Measurements from ENCODE around the gene CNTNAP5. TPM values are rescaled to one million over a fixed set of nuclear protein-coding genes. Genes with fewer than 3 reads are reported as not detected.

CNTNAP5 gene
- total and polyA plus RNA-seq, 2 of the 13 experiments (the other 11 are each of a cell fraction or from before 2014, with no cell fraction given) = not detected

- ChIA-PET CTCF (ENCODE audit: low intra/inter-chr PET ratio, low total read pairs) (no interaction called here), POLR2A (no interaction called here)
- H3K27me3 ChIP-seq (ENCODE audit: control insufficient read depth in 1 of 2, insufficient read depth in 2 of 2, low read length in 2 of 2) = no peaks in the 10 kb centered on the region
- DNase-seq (ENCODE audit: low spot score) (no peak), ATAC-seq (no peak), FAIRE-seq (no peak)
- no peaks in the 10 kb centered on the region for H3K4me1 ChIP-seq (ENCODE audit: insufficient read depth, low read length)
- 26% methylated on average over 8 of the region's 8 CpGs for WGBS (ENCODE audit: low lambda C conversion rate)
- H3K9ac ChIP-seq (ENCODE audit: insufficient read depth, low read depth, low read length) = no peak overlapping the region
- no peaks in the 10 kb centered on the region for H3K79me2 ChIP-seq (ENCODE audit: insufficient read depth, low read length)
- intact Hi-C loops (cut with micrococcal nuclease; ENCODE audit: unreplicated experiment) (no loop called here), in situ Hi-C loops (cut with HindIII; ENCODE audit: extremely low pct_ligation_motif_present, low pct_unique_long_range_greater_than_20kb) (no loop called here)
- no peak overlapping the region for H3K27ac ChIP-seq (ENCODE audit: extremely low read length, insufficient read depth, low read length)
- H3K36me3 ChIP-seq (replicated peaks in 1 of 2; ENCODE audit: control insufficient read depth in 1 of 2, insufficient read depth in 2 of 2, low read length in 2 of 2) = no peaks in the 10 kb centered on the region
- H4K20me1 ChIP-seq (ENCODE audit: insufficient read depth, low read length) = no peaks in the 10 kb centered on the region
- no TSS peak for BruUV-seq (replicated peaks)
- H3K4me3 ChIP-seq (replicated peaks in 1 of 3; ENCODE audit: insufficient read depth in 1 of 3, low read depth in 2 of 3, low read length in 3 of 3) = no peak overlapping the region
- no peak overlapping the region for H2AFZ ChIP-seq (ENCODE audit: low read length)
- TF ChIP-seq WIZ (CRISPR knock-in tag; IDR thresholded peaks at IDR 0.05) = no peak
- no peak for TF ChIP-seq ZNF180 (CRISPR knock-in tag; IDR thresholded peaks at IDR 0.05; ENCODE audit: borderline replicate concordance, low read depth)
- TF ChIP-seq CENPX (CRISPR knock-in tag; IDR thresholded peaks at IDR 0.05) = no peak
- no peak for TF ChIP-seq PTBP1 (IDR thresholded peaks at IDR 0.05; ENCODE audit: low read depth, low read length, poor library complexity, severe bottlenecking)
- no peak for TF ChIP-seq ESRRA (CRISPR knock-in tag; IDR thresholded peaks at IDR 0.05; ENCODE audit: low read depth)
- no peak for TF ChIP-seq ZFP37 (CRISPR knock-in tag; IDR thresholded peaks at IDR 0.05; ENCODE audit: borderline replicate concordance)
- TF ChIP-seq MYC (CRISPR knock-in tag; IDR thresholded peaks at IDR 0.05; ENCODE audit: borderline replicate concordance) = no peak
- no peak for TF ChIP-seq TOE1 (CRISPR knock-in tag; IDR thresholded peaks at IDR 0.05)
- TF ChIP-seq TEAD3 (CRISPR knock-in tag; optimal IDR thresholded peaks at IDR 0.05; ENCODE audit: borderline replicate concordance) = no peak
- no peak for TF ChIP-seq ZNF816 (CRISPR knock-in tag; IDR thresholded peaks at IDR 0.05; ENCODE audit: borderline replicate concordance)
- TF ChIP-seq HNRNPK (IDR thresholded peaks at IDR 0.05; ENCODE audit: low read depth, low read length, poor library complexity, severe bottlenecking) = no peak
- no peak for TF ChIP-seq EHMT2 (IDR thresholded peaks at IDR 0.05; ENCODE audit: borderline replicate concordance, low read depth, low read length)
- TF ChIP-seq NFE2L2 (IDR thresholded peaks at IDR 0.05; ENCODE audit: low read length) = no peak
- TF ChIP-seq, protein P1, sequence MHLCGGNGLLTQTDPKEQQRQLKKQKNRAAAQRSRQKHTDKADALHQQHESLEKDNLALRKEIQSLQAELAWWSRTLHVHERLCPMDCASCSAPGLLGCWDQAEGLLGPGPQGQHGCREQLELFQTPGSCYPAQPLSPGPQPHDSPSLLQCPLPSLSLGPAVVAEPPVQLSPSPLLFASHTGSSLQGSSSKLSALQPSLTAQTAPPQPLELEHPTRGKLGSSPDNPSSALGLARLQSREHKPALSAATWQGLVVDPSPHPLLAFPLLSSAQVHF (CRISPR knock-in tag; IDR thresholded peaks at IDR 0.05) = no peak
- TF ChIP-seq HOXD1 (CRISPR knock-in tag; IDR thresholded peaks at IDR 0.05) = no peak
- TF ChIP-seq JUNB (CRISPR knock-in tag; IDR thresholded peaks at IDR 0.05; ENCODE audit: borderline replicate concordance) = no peak
- no peak for TF ChIP-seq NKX3-1 (CRISPR knock-in tag; IDR thresholded peaks at IDR 0.05)
- TF ChIP-seq, protein P2, sequence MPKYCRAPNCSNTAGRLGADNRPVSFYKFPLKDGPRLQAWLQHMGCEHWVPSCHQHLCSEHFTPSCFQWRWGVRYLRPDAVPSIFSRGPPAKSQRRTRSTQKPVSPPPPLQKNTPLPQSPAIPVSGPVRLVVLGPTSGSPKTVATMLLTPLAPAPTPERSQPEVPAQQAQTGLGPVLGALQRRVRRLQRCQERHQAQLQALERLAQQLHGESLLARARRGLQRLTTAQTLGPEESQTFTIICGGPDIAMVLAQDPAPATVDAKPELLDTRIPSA (CRISPR knock-in tag; IDR thresholded peaks at IDR 0.05; ENCODE audit: borderline replicate concordance) = no peak
- TF ChIP-seq, protein P3, sequence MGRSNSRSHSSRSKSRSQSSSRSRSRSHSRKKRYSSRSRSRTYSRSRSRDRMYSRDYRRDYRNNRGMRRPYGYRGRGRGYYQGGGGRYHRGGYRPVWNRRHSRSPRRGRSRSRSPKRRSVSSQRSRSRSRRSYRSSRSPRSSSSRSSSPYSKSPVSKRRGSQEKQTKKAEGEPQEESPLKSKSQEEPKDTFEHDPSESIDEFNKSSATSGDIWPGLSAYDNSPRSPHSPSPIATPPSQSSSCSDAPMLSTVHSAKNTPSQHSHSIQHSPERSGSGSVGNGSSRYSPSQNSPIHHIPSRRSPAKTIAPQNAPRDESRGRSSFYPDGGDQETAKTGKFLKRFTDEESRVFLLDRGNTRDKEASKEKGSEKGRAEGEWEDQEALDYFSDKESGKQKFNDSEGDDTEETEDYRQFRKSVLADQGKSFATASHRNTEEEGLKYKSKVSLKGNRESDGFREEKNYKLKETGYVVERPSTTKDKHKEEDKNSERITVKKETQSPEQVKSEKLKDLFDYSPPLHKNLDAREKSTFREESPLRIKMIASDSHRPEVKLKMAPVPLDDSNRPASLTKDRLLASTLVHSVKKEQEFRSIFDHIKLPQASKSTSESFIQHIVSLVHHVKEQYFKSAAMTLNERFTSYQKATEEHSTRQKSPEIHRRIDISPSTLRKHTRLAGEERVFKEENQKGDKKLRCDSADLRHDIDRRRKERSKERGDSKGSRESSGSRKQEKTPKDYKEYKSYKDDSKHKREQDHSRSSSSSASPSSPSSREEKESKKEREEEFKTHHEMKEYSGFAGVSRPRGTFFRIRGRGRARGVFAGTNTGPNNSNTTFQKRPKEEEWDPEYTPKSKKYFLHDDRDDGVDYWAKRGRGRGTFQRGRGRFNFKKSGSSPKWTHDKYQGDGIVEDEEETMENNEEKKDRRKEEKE (IDR thresholded peaks at IDR 0.05) = no peak
- no peak for TF ChIP-seq HINFP (CRISPR knock-in tag; IDR thresholded peaks at IDR 0.05; ENCODE audit: low read depth)
- no peaks in the 10 kb centered on the region for H3K9me3 ChIP-seq (ENCODE audit: low read length)
- H3K4me2 ChIP-seq (ENCODE audit: low read depth, low read length) = no peak overlapping the region
These were observed 128.6 kb downstream of the CNTNAP5 start for GRCh38 chr2:124153713-124154112.
